ENCODE data around the gene TMEM201.

TMEM201 gene

DNA sequence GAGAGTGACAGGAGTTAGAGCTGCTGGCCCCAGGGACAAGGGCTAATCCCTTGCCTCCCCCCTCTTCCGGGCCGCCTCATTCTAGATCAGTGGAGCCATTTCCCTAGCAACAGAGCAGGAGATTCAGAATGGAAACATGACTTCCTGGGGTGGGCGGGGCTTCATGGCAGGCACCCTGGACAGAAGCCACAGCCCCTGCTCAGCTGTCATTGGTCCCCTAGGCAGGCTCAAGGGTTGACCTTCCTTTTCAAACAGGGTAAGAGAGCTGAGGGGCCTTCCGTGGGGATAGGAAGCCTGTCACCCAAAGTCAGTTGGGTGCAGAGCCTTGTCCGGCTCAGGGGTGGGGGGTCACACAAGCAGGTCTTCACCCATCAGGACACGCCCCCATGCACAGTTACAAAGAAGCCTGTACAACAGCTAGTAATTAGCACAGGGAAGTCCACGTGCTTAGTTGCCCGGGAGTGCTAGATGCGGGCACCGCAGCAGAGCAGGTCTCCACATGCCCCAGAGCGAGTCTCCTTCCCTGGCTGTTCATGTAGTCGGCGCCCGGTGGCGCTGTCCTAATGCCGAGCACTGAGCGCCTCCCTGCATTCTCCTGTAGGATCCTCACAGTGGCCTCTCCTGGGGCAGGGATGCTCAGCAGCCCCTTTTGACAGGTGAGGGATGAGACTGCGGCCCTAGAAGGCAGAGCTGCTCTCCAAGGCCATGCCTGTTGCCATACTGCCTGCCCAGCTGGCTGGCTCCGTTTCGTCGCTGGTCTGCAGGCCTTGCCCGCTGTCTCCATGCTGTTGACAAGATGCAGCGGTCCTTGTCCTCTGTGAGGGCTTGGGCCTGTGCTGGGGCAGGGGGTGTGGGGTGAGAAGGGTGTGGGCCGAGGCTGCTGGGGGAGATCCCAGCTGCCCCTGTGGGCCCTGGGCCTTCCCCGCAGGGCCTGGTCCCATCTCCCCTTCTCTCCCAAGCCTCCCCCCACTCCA lies 5.1 kb downstream of the TMEM201 start (continued):
- TF ChIP-seq, protein P1, sequence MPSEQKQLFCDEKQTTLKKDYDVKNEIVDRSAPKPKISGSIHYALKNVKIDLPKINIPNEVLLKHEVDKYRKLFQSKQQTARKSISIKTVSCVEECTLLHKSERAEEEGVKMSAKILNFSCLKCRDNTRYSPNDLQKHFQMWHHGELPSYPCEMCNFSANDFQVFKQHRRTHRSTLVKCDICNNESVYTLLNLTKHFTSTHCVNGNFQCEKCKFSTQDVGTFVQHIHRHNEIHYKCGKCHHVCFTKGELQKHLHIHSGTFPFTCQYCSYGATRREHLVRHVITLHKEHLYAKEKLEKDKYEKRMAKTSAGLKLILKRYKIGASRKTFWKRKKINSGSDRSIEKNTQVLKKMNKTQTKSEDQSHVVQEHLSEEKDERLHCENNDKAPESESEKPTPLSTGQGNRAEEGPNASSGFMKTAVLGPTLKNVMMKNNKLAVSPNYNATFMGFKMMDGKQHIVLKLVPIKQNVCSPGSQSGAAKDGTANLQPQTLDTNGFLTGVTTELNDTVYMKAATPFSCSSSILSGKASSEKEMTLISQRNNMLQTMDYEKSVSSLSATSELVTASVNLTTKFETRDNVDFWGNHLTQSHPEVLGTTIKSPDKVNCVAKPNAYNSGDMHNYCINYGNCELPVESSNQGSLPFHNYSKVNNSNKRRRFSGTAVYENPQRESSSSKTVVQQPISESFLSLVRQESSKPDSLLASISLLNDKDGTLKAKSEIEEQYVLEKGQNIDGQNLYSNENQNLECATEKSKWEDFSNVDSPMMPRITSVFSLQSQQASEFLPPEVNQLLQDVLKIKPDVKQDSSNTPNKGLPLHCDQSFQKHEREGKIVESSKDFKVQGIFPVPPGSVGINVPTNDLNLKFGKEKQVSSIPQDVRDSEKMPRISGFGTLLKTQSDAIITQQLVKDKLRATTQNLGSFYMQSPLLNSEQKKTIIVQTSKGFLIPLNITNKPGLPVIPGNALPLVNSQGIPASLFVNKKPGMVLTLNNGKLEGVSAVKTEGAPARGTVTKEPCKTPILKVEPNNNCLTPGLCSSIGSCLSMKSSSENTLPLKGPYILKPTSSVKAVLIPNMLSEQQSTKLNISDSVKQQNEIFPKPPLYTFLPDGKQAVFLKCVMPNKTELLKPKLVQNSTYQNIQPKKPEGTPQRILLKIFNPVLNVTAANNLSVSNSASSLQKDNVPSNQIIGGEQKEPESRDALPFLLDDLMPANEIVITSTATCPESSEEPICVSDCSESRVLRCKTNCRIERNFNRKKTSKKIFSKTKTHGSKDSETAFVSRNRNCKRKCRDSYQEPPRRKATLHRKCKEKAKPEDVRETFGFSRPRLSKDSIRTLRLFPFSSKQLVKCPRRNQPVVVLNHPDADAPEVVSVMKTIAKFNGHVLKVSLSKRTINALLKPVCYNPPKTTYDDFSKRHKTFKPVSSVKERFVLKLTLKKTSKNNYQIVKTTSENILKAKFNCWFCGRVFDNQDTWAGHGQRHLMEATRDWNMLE (tag by site-specific recombination; conservative IDR thresholded peaks at IDR 0.05; ENCODE audit: low read depth): no peak
- TF ChIP-seq KLF16 (tag by site-specific recombination; IDR thresholded peaks at IDR 0.05): no peak
- TF ChIP-seq, protein P2, sequence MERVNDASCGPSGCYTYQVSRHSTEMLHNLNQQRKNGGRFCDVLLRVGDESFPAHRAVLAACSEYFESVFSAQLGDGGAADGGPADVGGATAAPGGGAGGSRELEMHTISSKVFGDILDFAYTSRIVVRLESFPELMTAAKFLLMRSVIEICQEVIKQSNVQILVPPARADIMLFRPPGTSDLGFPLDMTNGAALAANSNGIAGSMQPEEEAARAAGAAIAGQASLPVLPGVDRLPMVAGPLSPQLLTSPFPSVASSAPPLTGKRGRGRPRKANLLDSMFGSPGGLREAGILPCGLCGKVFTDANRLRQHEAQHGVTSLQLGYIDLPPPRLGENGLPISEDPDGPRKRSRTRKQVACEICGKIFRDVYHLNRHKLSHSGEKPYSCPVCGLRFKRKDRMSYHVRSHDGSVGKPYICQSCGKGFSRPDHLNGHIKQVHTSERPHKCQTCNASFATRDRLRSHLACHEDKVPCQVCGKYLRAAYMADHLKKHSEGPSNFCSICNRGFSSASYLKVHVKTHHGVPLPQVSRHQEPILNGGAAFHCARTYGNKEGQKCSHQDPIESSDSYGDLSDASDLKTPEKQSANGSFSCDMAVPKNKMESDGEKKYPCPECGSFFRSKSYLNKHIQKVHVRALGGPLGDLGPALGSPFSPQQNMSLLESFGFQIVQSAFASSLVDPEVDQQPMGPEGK (tag by site-specific recombination; IDR thresholded peaks at IDR 0.05): peak; percentile 54
- TF ChIP-seq ZNF24 (tag by site-specific recombination; IDR thresholded peaks at IDR 0.05): no peak
- no peak for TF ChIP-seq ZNF19 (tag by site-specific recombination; IDR thresholded peaks at IDR 0.05; ENCODE audit: low read depth)
- TF ChIP-seq ZNF404 (tag by site-specific recombination; IDR thresholded peaks at IDR 0.05): no peak
- TF ChIP-seq ZSCAN16 (tag by site-specific recombination; IDR thresholded peaks at IDR 0.05): no peak
- TF ChIP-seq ZNF560 (tag by site-specific recombination; IDR thresholded peaks at IDR 0.05; ENCODE audit: borderline replicate concordance): no peak
- no peak for TF ChIP-seq ZNF623 (tag by site-specific recombination; IDR thresholded peaks at IDR 0.05)
- TF ChIP-seq ZNF155 (tag by site-specific recombination; IDR thresholded peaks at IDR 0.05): no peak
- TF ChIP-seq WT1 (tag by site-specific recombination; IDR thresholded peaks at IDR 0.05): 0 out of 2 replicates have a peak, but pooled peaks have one; percentile 2
- TF ChIP-seq ZNF658 (tag by site-specific recombination; IDR thresholded peaks at IDR 0.05): no peak
- TF ChIP-seq KLF1 (tag by site-specific recombination; IDR thresholded peaks at IDR 0.05): no peak
- TF ChIP-seq ZNF302 (tag by site-specific recombination; IDR thresholded peaks at IDR 0.05; ENCODE audit: low read depth): no peak
- TF ChIP-seq RBAK (tag by site-specific recombination; IDR thresholded peaks at IDR 0.05): no peak
- no peak for TF ChIP-seq TCF7L2 (IDR thresholded peaks at IDR 0.05; ENCODE audit: borderline replicate concordance, low read depth, low read length)
- TF ChIP-seq ZNF16 (tag by site-specific recombination; IDR thresholded peaks at IDR 0.05; ENCODE audit: low read depth): no peak
- TF ChIP-seq ZNF626 (tag by site-specific recombination; IDR thresholded peaks at IDR 0.05): no peak
- no peak for TF ChIP-seq ZSCAN30 (tag by site-specific recombination; IDR thresholded peaks at IDR 0.05)
- TF ChIP-seq ZIC2 (tag by site-specific recombination; IDR thresholded peaks at IDR 0.05): no peak
- 0 out of 2 replicates have a peak, but pooled peaks have one; percentile 15 for TF ChIP-seq ZNF366 (tag by site-specific recombination; conservative IDR thresholded peaks at IDR 0.05)
- TF ChIP-seq, protein P3, sequence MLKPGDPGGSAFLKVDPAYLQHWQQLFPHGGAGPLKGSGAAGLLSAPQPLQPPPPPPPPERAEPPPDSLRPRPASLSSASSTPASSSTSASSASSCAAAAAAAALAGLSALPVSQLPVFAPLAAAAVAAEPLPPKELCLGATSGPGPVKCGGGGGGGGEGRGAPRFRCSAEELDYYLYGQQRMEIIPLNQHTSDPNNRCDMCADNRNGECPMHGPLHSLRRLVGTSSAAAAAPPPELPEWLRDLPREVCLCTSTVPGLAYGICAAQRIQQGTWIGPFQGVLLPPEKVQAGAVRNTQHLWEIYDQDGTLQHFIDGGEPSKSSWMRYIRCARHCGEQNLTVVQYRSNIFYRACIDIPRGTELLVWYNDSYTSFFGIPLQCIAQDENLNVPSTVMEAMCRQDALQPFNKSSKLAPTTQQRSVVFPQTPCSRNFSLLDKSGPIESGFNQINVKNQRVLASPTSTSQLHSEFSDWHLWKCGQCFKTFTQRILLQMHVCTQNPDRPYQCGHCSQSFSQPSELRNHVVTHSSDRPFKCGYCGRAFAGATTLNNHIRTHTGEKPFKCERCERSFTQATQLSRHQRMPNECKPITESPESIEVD (tag by site-specific recombination; IDR thresholded peaks at IDR 0.05): no peak
- TF ChIP-seq, protein P4, sequence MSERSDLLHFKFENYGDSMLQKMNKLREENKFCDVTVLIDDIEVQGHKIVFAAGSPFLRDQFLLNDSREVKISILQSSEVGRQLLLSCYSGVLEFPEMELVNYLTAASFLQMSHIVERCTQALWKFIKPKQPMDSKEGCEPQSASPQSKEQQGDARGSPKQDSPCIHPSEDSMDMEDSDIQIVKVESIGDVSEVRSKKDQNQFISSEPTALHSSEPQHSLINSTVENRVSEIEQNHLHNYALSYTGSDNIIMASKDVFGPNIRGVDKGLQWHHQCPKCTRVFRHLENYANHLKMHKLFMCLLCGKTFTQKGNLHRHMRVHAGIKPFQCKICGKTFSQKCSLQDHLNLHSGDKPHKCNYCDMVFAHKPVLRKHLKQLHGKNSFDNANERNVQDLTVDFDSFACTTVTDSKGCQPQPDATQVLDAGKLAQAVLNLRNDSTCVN (tag by site-specific recombination; optimal IDR thresholded peaks at IDR 0.05): peak; percentile 11
- peak; percentile 26; the same call in 1 of the 2 replicates for TF ChIP-seq GLIS1 (tag by site-specific recombination; IDR thresholded peaks at IDR 0.05)
- no peak for TF ChIP-seq ZNF138 (tag by site-specific recombination; IDR thresholded peaks at IDR 0.05; ENCODE audit: borderline replicate concordance)
- TF ChIP-seq ZNF335 (tag by site-specific recombination; conservative IDR thresholded peaks at IDR 0.05): no peak
- no peak for TF ChIP-seq ZNF223 (tag by site-specific recombination; IDR thresholded peaks at IDR 0.05)
- TF ChIP-seq, protein P5, sequence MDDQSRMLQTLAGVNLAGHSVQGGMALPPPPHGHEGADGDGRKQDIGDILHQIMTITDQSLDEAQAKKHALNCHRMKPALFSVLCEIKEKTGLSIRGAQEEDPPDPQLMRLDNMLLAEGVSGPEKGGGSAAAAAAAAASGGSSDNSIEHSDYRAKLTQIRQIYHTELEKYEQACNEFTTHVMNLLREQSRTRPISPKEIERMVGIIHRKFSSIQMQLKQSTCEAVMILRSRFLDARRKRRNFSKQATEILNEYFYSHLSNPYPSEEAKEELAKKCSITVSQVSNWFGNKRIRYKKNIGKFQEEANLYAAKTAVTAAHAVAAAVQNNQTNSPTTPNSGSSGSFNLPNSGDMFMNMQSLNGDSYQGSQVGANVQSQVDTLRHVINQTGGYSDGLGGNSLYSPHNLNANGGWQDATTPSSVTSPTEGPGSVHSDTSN (CRISPR knock-in tag; IDR thresholded peaks at IDR 0.05): no peak
